Neural cell (in vitro differentiated cells): ENCODE measurements around the gene SMCO1. TPM values are rescaled to one million over a fixed set of nuclear protein-coding genes. Genes with fewer than 3 reads are reported as not detected.

Experiments used
- H2AFZ ChIP-seq: fragments of 200-600, 300-800 bp; sonication (generic), shearing (Covaris generic); 2 replicates; pipeline ENCODE4 v1.6.0; 2014; ENCODE audit warnings: low read depth, mild to moderate bottlenecking, antibody characterized with exemption, low read length, moderate library complexity
- H3F3A ChIP-seq: fragments of 200-600 bp; shearing (Covaris generic); 2 replicates; pipeline ENCODE4 v1.6.1; 2016; ENCODE audit warnings: mild to moderate bottlenecking, moderate library complexity, mixed read lengths, antibody characterized with exemption, low read length; ENCODE audit not compliant: insufficient read depth, poor library complexity, severe bottlenecking
- H3K27ac ChIP-seq: fragments of 200-600, 300-800 bp; sonication (generic), shearing (Covaris generic); 2 replicates; pipeline ENCODE4 v1.5.1; 2014; ENCODE audit warnings: mild to moderate bottlenecking, low read length, moderate library complexity
- H3K27me3 ChIP-seq: fragments of 300-800, 200-600 bp; sonication (generic), shearing (Covaris generic); 2 replicates; pipeline ENCODE4 v1.6.0; 2014; ENCODE audit warnings: mild to moderate bottlenecking, low read depth, low read length, moderate library complexity; ENCODE audit not compliant: insufficient read depth
- H3K36me3 ChIP-seq: fragments of 300-800, 200-600 bp; sonication (generic), shearing (Covaris generic); 2 replicates; pipeline ENCODE4 v1.5.1; 2014; ENCODE audit warnings: mild to moderate bottlenecking, antibody characterized with exemption, low read length, moderate library complexity; ENCODE audit not compliant: insufficient read depth
- H3K4me2 ChIP-seq: fragments of 300-800, 200-600 bp; sonication (generic), shearing (Covaris generic); 2 replicates; pipeline ENCODE4 v1.6.0; 2014; ENCODE audit warnings: mild to moderate bottlenecking, low read length
- H3K4me3 ChIP-seq: fragments of 300-800, 200-600 bp; sonication (generic), shearing (Covaris generic); 2 replicates; pipeline ENCODE4 v1.5.1; 2014; ENCODE audit warnings: mild to moderate bottlenecking, low read length, moderate library complexity
- H3K79me2 ChIP-seq: fragments of 200-600 bp; shearing (Covaris generic); replicated peaks from 2 replicates; pipeline ENCODE4 v1.6.0; 2014; ENCODE audit warnings: mild to moderate bottlenecking, low read length, moderate library complexity; ENCODE audit not compliant: insufficient read depth
- H3K9ac ChIP-seq: fragments of 300-800, 200-600 bp; sonication (generic), shearing (Covaris generic); 2 replicates; pipeline ENCODE4 v1.6.1; 2016; ENCODE audit warnings: mild to moderate bottlenecking, low read length, mixed read lengths
- H3K9me2 ChIP-seq: fragments of 200-600 bp; shearing (Covaris generic); 2 replicates; pipeline ENCODE4 v1.6.1; 2016; ENCODE audit warnings: mild to moderate bottlenecking, low read length, mixed read lengths; ENCODE audit not compliant: insufficient read depth
- H3K9me3 ChIP-seq: fragments of 200-600, 300-800 bp; sonication (generic), shearing (Covaris generic); 2 replicates; pipeline ENCODE4 v1.6.1; 2016; ENCODE audit warnings: mild to moderate bottlenecking, mixed run types, low read length, moderate library complexity, mixed read lengths
- H4K20me1 ChIP-seq: fragments of 200-600 bp; shearing (Covaris generic); 2 replicates; pipeline ENCODE4 v1.6.1; 2016; ENCODE audit warnings: mild to moderate bottlenecking, mixed run types; ENCODE audit not compliant: insufficient read depth
- EP300 ChIP-seq: fragments of 450-650 bp; conservative IDR thresholded peaks from 2 replicates; pipeline ENCODE4 v1.6.1; 2014; ENCODE audit warnings: antibody characterized with exemption, mild to moderate bottlenecking, moderate library complexity; ENCODE audit not compliant: poor library complexity, severe bottlenecking
- EZH2 ChIP-seq: fragments of 200-600, 300-800 bp; shearing (Covaris generic), sonication (generic); IDR thresholded peaks from 2 replicates; pipeline ENCODE4 v1.6.1; 2014; ENCODE audit warnings: antibody characterized with exemption, low read length, borderline replicate concordance, mild to moderate bottlenecking; ENCODE audit not compliant: insufficient read depth, poor library complexity, severe bottlenecking
- MXI1 ChIP-seq: fragments of 450-650 bp; conservative IDR thresholded peaks from 2 replicates; pipeline ENCODE4 v1.6.1; 2014; ENCODE audit warnings: antibody characterized with exemption, mild to moderate bottlenecking; ENCODE audit not compliant: poor library complexity, severe bottlenecking
- POLR2AphosphoS5 ChIP-seq: IDR thresholded peaks from 2 replicates; pipeline ENCODE4 v1.6.1; 2012
- RAD21 ChIP-seq: fragments of 450-650 bp; conservative IDR thresholded peaks from 2 replicates; pipeline ENCODE4 v1.6.1; 2014; ENCODE audit warnings: antibody characterized with exemption, mild to moderate bottlenecking, moderate library complexity
- SMC3 ChIP-seq: fragments of 450-650 bp; conservative IDR thresholded peaks from 2 replicates; pipeline ENCODE4 v1.6.1; 2014; ENCODE audit warnings: antibody characterized with exemption, mild to moderate bottlenecking, moderate library complexity; ENCODE audit not compliant: poor library complexity
- TAF1 ChIP-seq: IDR thresholded peaks from 2 replicates; pipeline ENCODE4 v1.6.1; 2012; ENCODE audit warnings: low read depth
- polyA plus RNA-seq: library from polyadenylated mRNA; depleted of rRNA; stranded (reverse); fragments of >200 nt; gene quantifications from 2 replicates; pipeline ENCODE4 v1.2.3, GENCODE V29; 2014
- TF ChIP-seq, protein P1 (sequence below): fragments of 450-650 bp; IDR thresholded peaks from 2 replicates; pipeline ENCODE4 v1.5.1; 2014; ENCODE audit warnings: antibody characterized with exemption, mild to moderate bottlenecking, moderate library complexity; ENCODE audit not compliant: poor library complexity, severe bottlenecking
- TF ChIP-seq, protein P2 (sequence below): IDR thresholded peaks from 2 replicates; pipeline ENCODE4 v1.6.1; 2012; ENCODE audit warnings: borderline replicate concordance

SMCO1 gene
- polyA plus RNA-seq, 1 donor from 2014 or later = not detected

DNA sequence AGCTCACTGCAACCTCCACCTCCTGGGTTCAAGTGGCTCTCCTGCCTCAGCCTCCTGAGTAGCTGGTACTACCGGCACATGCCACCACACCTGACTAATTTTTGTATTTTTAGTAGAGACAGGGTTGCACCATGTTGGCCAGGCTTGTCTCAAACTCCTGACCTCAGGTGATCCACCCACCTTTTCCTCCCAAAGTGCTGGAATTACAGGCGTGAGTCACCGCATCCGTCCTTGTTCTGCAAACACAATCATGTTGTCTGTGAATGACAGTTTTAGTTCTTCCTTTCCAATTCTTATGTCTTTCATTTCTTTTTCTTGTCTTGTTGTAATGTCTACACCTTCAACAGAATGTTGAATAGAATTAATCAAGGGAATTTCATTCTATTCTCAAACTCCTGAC is 16.3 kb upstream of the SMCO1 start:
- Histone ChIP-seq H3K4me2 (no peak overlapping the region), H4K20me1 (no peaks in the 10 kb centered on the region), H2AFZ (no peak overlapping the region), H3K9ac (no peak overlapping the region), H3K27me3 (no peaks in the 10 kb centered on the region), H3K4me3 (no peak overlapping the region), H3F3A (no peaks in the 10 kb centered on the region), H3K36me3 (no peaks in the 10 kb centered on the region), H3K9me2 (no peaks in the 10 kb centered on the region), H3K79me2 (no peaks in the 10 kb centered on the region), H3K27ac (no peak overlapping the region), H3K9me3 (no peaks in the 10 kb centered on the region)
- TF ChIP-seq EP300 (no peak), POLR2AphosphoS5 (no peak), EZH2 (no peak), TAF1 (no peak), RAD21 (no peak), SMC3 (no peak), MXI1 (no peak)
- TF ChIP-seq, protein P1, sequence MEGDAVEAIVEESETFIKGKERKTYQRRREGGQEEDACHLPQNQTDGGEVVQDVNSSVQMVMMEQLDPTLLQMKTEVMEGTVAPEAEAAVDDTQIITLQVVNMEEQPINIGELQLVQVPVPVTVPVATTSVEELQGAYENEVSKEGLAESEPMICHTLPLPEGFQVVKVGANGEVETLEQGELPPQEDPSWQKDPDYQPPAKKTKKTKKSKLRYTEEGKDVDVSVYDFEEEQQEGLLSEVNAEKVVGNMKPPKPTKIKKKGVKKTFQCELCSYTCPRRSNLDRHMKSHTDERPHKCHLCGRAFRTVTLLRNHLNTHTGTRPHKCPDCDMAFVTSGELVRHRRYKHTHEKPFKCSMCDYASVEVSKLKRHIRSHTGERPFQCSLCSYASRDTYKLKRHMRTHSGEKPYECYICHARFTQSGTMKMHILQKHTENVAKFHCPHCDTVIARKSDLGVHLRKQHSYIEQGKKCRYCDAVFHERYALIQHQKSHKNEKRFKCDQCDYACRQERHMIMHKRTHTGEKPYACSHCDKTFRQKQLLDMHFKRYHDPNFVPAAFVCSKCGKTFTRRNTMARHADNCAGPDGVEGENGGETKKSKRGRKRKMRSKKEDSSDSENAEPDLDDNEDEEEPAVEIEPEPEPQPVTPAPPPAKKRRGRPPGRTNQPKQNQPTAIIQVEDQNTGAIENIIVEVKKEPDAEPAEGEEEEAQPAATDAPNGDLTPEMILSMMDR = no peak
- TF ChIP-seq, protein P2, sequence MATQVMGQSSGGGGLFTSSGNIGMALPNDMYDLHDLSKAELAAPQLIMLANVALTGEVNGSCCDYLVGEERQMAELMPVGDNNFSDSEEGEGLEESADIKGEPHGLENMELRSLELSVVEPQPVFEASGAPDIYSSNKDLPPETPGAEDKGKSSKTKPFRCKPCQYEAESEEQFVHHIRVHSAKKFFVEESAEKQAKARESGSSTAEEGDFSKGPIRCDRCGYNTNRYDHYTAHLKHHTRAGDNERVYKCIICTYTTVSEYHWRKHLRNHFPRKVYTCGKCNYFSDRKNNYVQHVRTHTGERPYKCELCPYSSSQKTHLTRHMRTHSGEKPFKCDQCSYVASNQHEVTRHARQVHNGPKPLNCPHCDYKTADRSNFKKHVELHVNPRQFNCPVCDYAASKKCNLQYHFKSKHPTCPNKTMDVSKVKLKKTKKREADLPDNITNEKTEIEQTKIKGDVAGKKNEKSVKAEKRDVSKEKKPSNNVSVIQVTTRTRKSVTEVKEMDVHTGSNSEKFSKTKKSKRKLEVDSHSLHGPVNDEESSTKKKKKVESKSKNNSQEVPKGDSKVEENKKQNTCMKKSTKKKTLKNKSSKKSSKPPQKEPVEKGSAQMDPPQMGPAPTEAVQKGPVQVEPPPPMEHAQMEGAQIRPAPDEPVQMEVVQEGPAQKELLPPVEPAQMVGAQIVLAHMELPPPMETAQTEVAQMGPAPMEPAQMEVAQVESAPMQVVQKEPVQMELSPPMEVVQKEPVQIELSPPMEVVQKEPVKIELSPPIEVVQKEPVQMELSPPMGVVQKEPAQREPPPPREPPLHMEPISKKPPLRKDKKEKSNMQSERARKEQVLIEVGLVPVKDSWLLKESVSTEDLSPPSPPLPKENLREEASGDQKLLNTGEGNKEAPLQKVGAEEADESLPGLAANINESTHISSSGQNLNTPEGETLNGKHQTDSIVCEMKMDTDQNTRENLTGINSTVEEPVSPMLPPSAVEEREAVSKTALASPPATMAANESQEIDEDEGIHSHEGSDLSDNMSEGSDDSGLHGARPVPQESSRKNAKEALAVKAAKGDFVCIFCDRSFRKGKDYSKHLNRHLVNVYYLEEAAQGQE = no peak

DNA sequence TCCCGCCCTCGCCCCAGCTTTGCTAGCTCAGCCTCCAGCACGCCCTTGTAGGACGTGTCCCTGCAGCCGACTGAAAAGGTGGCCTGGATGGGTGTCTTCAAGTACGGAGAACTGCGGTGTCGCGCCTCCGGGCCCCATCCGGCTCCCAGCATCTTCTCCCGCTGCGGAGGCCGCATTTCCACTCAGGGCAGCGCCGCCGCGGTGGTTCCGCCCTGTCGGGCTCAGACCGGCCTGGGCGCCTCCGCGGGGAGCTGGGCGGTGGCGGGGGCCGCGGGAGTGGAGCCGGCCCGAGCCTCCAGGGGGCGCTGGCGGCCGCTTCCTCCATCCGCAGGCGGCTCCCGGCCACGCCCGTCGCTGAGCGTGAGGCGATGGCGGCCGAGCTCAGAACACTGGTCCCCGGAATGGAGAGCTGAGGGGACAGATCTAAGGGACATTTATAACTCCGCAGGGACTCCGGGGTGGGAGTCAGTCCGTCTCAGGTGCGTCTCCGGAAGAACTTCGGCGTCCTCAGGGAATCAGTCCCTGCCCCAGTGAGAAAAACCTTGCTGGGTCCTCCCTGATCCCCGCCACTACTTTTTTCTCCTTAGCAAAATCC is 13.6 kb upstream of the SMCO1 start:
- no peak overlapping the region for H2AFZ ChIP-seq
- H3K9me3 ChIP-seq = no peaks in the 10 kb centered on the region
- no peaks in the 10 kb centered on the region for H3K9me2 ChIP-seq
- no peaks in the 10 kb centered on the region for H4K20me1 ChIP-seq
- H3F3A ChIP-seq = no peaks in the 10 kb centered on the region
- no peak overlapping the region for H3K4me2 ChIP-seq
- TF ChIP-seq, protein P1 = no peak
- TF ChIP-seq EP300 (no peak), EZH2 (no peak), POLR2AphosphoS5 (no peak), SMC3 (no peak), TAF1 (no peak), RAD21 (no peak), MXI1 (no peak)
- TF ChIP-seq, protein P2 = no peak
- H3K27ac ChIP-seq = no peak overlapping the region
- H3K9ac ChIP-seq = no peak overlapping the region
- H3K4me3 ChIP-seq = no peak overlapping the region
- no peaks in the 10 kb centered on the region for H3K36me3 ChIP-seq
- no peaks in the 10 kb centered on the region for H3K27me3 ChIP-seq
- no peaks in the 10 kb centered on the region for H3K79me2 ChIP-seq
